SH-SY5Y (cell line): ENCODE measurements around the gene UST.

Source experiments
- GATA2 ChIP-seq: IDR thresholded peaks from 2 replicates; pipeline ENCODE4 v1.6.1; 2011; ENCODE audit warnings: mild to moderate bottlenecking, low read depth, low read length
- GATA3 ChIP-seq: IDR thresholded peaks from 2 replicates; pipeline ENCODE4 v1.6.1; 2011; ENCODE audit warnings: low read depth, mild to moderate bottlenecking, low read length, moderate library complexity

DNA sequence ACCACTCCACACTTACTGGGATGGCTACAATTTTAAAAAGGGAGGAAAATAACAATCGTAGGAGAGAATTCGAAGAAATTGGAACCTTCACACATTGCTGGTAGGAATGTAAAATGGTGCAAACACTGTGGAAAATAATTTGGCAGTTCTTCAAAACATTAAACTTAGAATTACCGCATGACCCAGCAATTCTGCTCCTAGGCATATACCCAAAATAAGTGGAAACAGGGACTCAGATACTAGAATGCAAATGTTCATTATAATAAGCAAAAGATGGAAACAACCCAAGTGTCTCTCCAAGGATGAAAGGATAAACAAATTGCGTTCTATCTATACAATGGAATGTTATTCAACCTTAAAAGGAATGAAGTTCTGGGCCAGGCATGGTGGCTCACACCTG lies 325.2 kb downstream of the UST start:
- no peak for TF ChIP-seq GATA2
- TF ChIP-seq GATA3 = no peak
